A673 (cell line): ENCODE data around the gene NDRG4.
"Not testable (repeated sequence)": the region's sequence is repeated elsewhere in the genome, so short reads cannot be mapped to it uniquely, and the experiment has no call there.

Experiments used
- EZH2 ChIP-seq: fragments of 200-600 bp; sonication (generic); IDR thresholded peaks from 2 replicates; pipeline ENCODE4 v1.6.1; 2017; ENCODE audit warnings: borderline replicate concordance, low read depth, mild to moderate bottlenecking, mixed read lengths, antibody characterized with exemption, low read length; ENCODE audit not compliant: poor library complexity, severe bottlenecking
- TF ChIP-seq, protein P1 (sequence below): fragments of 300-800, 200-600 bp; sonication (generic); conservative IDR thresholded peaks from 2 replicates; pipeline ENCODE4 v1.5.1; 2017; ENCODE audit warnings: low read depth, mild to moderate bottlenecking, antibody characterized with exemption, low read length, moderate library complexity, mixed read lengths

DNA sequence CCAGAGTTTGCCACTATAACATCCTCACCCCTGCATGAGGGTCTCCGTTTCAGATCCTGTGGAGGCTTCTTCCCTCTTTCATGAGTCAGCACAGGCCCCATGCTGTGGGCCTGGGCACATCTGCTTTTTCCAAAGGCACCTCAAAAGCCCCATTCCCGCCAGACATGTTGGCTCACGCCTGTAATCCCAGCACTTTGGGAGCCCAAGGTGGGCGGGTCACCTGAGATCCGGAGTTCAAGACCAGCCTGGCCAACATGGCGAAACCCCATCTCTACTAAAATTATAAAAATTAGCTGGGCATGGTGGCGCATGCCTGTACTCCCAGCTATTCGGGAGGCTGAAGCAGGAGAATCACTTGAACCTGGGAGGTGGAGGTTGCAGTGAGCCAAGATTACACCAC, 9.4 kb upstream of the NDRG4 start:
- TF ChIP-seq EZH2 = not testable (repeated sequence)
- TF ChIP-seq, protein P1, sequence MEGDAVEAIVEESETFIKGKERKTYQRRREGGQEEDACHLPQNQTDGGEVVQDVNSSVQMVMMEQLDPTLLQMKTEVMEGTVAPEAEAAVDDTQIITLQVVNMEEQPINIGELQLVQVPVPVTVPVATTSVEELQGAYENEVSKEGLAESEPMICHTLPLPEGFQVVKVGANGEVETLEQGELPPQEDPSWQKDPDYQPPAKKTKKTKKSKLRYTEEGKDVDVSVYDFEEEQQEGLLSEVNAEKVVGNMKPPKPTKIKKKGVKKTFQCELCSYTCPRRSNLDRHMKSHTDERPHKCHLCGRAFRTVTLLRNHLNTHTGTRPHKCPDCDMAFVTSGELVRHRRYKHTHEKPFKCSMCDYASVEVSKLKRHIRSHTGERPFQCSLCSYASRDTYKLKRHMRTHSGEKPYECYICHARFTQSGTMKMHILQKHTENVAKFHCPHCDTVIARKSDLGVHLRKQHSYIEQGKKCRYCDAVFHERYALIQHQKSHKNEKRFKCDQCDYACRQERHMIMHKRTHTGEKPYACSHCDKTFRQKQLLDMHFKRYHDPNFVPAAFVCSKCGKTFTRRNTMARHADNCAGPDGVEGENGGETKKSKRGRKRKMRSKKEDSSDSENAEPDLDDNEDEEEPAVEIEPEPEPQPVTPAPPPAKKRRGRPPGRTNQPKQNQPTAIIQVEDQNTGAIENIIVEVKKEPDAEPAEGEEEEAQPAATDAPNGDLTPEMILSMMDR = not testable (repeated sequence)
